Fibroblast of villous mesenchyme (primary cell): ENCODE results near the gene TCF21. TPM values are rescaled to one million over a fixed set of nuclear protein-coding genes. Genes with fewer than 3 reads are reported as not detected.

ENCODE experiments used
- DNase-seq: peaks from one replicate; pipeline ENCODE4 v3.0.0-alpha.2; 2010; ENCODE audit warnings: low read depth
- H3K4me3 ChIP-seq: 2 replicates; pipeline ENCODE4 v1.5.1; 2011; ENCODE audit warnings: low read depth, mild to moderate bottlenecking, low read length
- total RNA-seq: library from RNA; depleted of rRNA; stranded (reverse); fragments of >200 nt; gene quantifications from 2 replicates; pipeline ENCODE4 v1.2.3, GENCODE V29; 2012
- TF ChIP-seq, protein P1 (sequence below): IDR thresholded peaks from 2 replicates; pipeline ENCODE4 v1.5.1; 2012; ENCODE audit warnings: low read depth, mild to moderate bottlenecking, low read length; ENCODE audit not compliant: insufficient read depth

TCF21 gene
- total RNA-seq, 1 donor, result under 0.01 TPM

DNA sequence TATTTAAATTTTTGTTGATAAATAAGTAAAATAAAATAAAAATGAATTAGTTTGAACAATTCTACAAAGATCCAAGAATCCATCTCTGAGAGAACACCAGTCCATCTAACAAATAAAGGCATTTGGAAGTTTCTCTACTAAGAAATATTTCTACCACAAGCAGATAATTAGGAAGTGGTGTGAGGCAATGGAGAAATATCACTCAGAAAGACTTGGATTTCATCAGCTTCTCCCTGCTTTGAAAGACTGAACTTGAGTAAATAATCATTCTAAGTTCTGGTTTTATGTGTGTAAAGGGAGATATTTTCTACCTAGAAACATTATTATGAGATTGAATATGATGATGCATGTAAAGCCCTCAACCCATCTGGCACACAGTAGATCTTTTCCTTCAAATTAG, 17.8 kb upstream of the TCF21 start:
- DNase-seq, result no peak
- TF ChIP-seq, protein P1, sequence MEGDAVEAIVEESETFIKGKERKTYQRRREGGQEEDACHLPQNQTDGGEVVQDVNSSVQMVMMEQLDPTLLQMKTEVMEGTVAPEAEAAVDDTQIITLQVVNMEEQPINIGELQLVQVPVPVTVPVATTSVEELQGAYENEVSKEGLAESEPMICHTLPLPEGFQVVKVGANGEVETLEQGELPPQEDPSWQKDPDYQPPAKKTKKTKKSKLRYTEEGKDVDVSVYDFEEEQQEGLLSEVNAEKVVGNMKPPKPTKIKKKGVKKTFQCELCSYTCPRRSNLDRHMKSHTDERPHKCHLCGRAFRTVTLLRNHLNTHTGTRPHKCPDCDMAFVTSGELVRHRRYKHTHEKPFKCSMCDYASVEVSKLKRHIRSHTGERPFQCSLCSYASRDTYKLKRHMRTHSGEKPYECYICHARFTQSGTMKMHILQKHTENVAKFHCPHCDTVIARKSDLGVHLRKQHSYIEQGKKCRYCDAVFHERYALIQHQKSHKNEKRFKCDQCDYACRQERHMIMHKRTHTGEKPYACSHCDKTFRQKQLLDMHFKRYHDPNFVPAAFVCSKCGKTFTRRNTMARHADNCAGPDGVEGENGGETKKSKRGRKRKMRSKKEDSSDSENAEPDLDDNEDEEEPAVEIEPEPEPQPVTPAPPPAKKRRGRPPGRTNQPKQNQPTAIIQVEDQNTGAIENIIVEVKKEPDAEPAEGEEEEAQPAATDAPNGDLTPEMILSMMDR, result no peak
- no peak overlapping the region for H3K4me3 ChIP-seq

- TF ChIP-seq, protein P1, result no peak
- no peak overlapping the region for H3K4me3 ChIP-seq
- no peak for DNase-seq
Observed at GRCh38 chr6:133873538-133873937, 15.4 kb upstream of the TCF21 start.

DNA sequence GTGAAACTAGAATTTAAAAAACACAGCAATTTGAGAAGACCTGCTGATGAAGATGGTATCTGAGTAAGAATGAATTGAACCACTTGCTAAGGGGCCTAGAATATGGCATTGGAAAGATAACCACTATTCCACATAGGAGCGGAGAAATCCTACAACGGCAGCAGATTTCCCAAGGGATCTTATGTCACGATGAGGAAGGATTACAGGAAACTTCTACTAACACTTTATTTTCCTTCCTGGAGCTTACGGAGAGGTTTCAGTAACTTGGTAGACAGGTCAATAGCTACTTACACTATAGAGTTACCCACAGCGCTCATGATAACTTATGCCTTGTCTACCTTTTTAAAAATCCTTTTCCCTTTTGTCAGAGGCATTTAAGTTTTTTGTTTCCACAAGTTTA, 11.8 kb upstream of the TCF21 start:
- TF ChIP-seq, protein P1, result no peak

DNA sequence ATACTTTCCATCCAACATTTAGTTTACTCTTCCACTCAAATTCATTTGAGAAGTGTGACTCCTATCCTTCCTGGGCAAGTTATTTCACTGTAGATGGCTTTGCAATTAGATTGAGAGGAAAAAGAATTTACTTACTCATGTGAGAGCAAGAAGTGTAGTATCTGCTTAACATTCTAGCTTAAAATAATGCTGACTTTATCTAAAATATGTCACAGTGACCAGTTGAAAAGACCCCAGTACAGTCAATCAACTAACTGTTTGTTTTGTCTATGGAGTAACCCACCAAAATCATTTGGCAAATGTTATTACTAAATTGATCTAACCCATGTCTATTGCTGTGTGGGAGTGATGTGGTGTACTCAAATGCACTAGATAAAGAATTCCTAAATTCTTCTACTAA, 8.9 kb upstream of the TCF21 start:
- DNase-seq, result no peak
- TF ChIP-seq, protein P1, result no peak
- no peak overlapping the region for H3K4me3 ChIP-seq

More for the DNA sequence above, 11.8 kb upstream of the TCF21 start:
- no peak overlapping the region for H3K4me3 ChIP-seq
- no peak for DNase-seq

- DNase-seq, result no peak
- H3K4me3 ChIP-seq, result no peak overlapping the region
- TF ChIP-seq, protein P1, result no peak
Observed at GRCh38 chr6:133880896-133881295, 8.0 kb upstream of the TCF21 start.

DNA sequence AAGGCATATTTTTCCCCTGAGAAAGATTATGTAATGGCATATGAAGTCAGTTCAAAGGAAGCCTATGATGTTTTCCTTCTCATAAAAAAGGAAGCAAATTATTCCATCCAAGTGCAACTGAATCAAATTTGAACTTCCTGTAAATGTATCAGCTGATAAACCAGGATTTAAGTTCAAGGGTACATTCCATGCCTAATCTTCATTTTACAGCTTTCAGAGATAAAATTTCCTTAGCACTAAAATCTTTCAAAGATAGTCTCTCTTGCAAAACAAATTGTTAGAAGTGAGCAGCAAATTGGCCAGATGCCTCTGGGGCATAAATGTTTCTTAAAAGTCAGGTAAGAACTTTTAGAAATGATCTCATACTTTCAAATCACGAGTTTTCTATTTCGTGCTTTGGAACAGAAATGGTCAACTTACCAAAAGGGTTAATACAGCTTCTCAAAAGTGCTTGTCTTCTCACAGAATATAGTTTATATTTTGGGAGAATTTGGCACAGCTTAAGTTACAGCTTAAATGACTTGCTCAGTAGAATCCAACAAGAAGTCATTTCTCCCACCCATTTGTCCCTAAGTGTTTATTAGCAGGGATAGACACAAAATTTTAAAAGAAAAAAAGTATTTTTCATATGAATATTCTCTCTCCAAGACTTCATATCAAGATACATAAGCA, 2.7 kb upstream of the TCF21 start:
- peak; percentile 85 for DNase-seq
- TF ChIP-seq, protein P1, result no peak

More for the DNA sequence above, 2.7 kb upstream of the TCF21 start:
- no peak overlapping the region for H3K4me3 ChIP-seq
